OCI-LY7 (cell line): ENCODE measurements around the gene OR1Q1. TPM values are rescaled to one million over a fixed set of nuclear protein-coding genes. Genes with fewer than 3 reads are reported as not detected.

Source experiments
- BruUV-seq: library from RNA; stranded (reverse); fragments of 400-500 nt; replicated peaks from 2 replicates; lab custom pipeline; 2021; lab: Mats Ljungman, UMichigan
- CTCF ChIA-PET: fragments of 300-600 bp; sonication (Branson Sonifier 250); formaldehyde crosslinking; loops from one replicate; lab custom pipeline; 2022; ENCODE audit warnings: antibody characterized with exemption; ENCODE audit not compliant: unreplicated experiment; lab: Charles Lee
- POLR2A ChIA-PET: fragments of 300-600 bp; sonication (Branson Sonifier 250); formaldehyde crosslinking; loops from one replicate; lab custom pipeline; 2022; ENCODE audit warnings: antibody characterized with exemption; lab: Charles Lee
- DNase-seq: peaks from one replicate; pipeline ENCODE4 v3.0.0-alpha.2; 2015; ENCODE audit warnings: low spot score
- H2AFZ ChIP-seq: fragments of 200-600 bp; sonication (generic), shearing (Covaris generic); 2 replicates; pipeline ENCODE4 v1.6.1; 2014; ENCODE audit warnings: mild to moderate bottlenecking, antibody characterized with exemption, low read length, moderate library complexity
- H3K27ac ChIP-seq: fragments of 200-600 bp; sonication (generic); 2 replicates; pipeline ENCODE4 v1.5.1; 2014; ENCODE audit warnings: mixed run types, low read depth, mild to moderate bottlenecking, moderate library complexity, low read length, inconsistent platforms; ENCODE audit not compliant: poor library complexity, severe bottlenecking
- H3K36me3 ChIP-seq: fragments of 200-600 bp; sonication (generic); 2 replicates; pipeline ENCODE4 v1.6.1; 2014; ENCODE audit warnings: mild to moderate bottlenecking, antibody characterized with exemption, low read length, moderate library complexity, mixed read lengths; ENCODE audit not compliant: insufficient read depth
- H3K4me1 ChIP-seq: fragments of 200-600 bp; sonication (generic); 2 replicates; pipeline ENCODE4 v1.5.1; 2014; ENCODE audit warnings: mild to moderate bottlenecking, low read length; ENCODE audit not compliant: insufficient read depth, poor library complexity, severe bottlenecking
- H3K4me2 ChIP-seq: fragments of 200-600 bp; sonication (generic); 2 replicates; pipeline ENCODE4 v1.6.1; 2014; ENCODE audit warnings: mild to moderate bottlenecking, low read length
- H3K4me3 ChIP-seq: fragments of 200-600 bp; sonication (generic); 2 replicates; pipeline ENCODE4 v1.5.1; 2014; ENCODE audit warnings: mild to moderate bottlenecking, low read depth, low read length; ENCODE audit not compliant: poor library complexity, severe bottlenecking
- H3K79me2 ChIP-seq: fragments of 200-600 bp; sonication (generic); 2 replicates; pipeline ENCODE4 v1.6.1; 2016; ENCODE audit warnings: low read depth, mild to moderate bottlenecking, low read length, moderate library complexity, mixed read lengths; ENCODE audit not compliant: insufficient read depth
- H3K9me2 ChIP-seq: fragments of 200-600 bp; sonication (generic); 2 replicates; pipeline ENCODE4 v1.6.1; 2016; ENCODE audit warnings: mild to moderate bottlenecking, low read length, mixed read lengths; ENCODE audit not compliant: insufficient read depth
- H3K9me3 ChIP-seq: fragments of 200-600 bp; sonication (generic); 2 replicates; pipeline ENCODE4 v1.6.1; 2014; ENCODE audit warnings: mild to moderate bottlenecking, mixed run types, low read length, mixed read lengths
- H4K20me1 ChIP-seq: fragments of 200-600 bp; sonication (generic); 2 replicates; pipeline ENCODE4 v1.6.1; 2014; ENCODE audit warnings: mild to moderate bottlenecking, antibody characterized with exemption, low read length, moderate library complexity, mixed read lengths; ENCODE audit not compliant: insufficient read depth
- CTCF ChIP-seq: fragments of 200-600 bp; sonication (generic); conservative IDR thresholded peaks from 2 replicates; pipeline ENCODE4 v1.5.1; 2014; ENCODE audit warnings: mild to moderate bottlenecking, antibody characterized with exemption, low read length, moderate library complexity, mixed read lengths
- EZH2phosphoT487 ChIP-seq: fragments of 200-600 bp; sonication (generic); IDR thresholded peaks from 2 replicates; pipeline ENCODE4 v1.6.1; 2018; ENCODE audit warnings: low read depth, borderline replicate concordance, mild to moderate bottlenecking, mixed run types, antibody characterized with exemption, low read length, moderate library complexity, mixed read lengths
- intact Hi-C: fragments of 100-400 bp; cut with micrococcal nuclease; formaldehyde crosslinking; loops from one replicate; pipeline ENCODE4 v1.10.0; 2022; ENCODE audit not compliant: unreplicated experiment
- total RNA-seq, 2 experiments: library from RNA; depleted of rRNA in 1 of 2; stranded (reverse); fragments of >200 nt in 1 of 2; shearing (Covaris generic) in 1 of 2; gene quantifications; 2 replicates each; pipeline ENCODE4 v1.2.3, GENCODE V29; 2014 to 2022

Gene OR1Q1
- total RNA-seq, 2 experiments from 2014 or later: not detected

- TF ChIP-seq EZH2phosphoT487: no peak
- TF ChIP-seq CTCF: no peak
- intact Hi-C loops: no loop called here
- no peak overlapping the region for H3K4me3 ChIP-seq
- ChIA-PET CTCF (no interaction called here), POLR2A (no interaction called here)
- H3K4me2 ChIP-seq: no peak overlapping the region
- H3K9me2 ChIP-seq: no peaks in the 10 kb centered on the region
- no peaks in the 10 kb centered on the region for H3K4me1 ChIP-seq
- no peaks in the 10 kb centered on the region for H3K79me2 ChIP-seq
- DNase-seq: no peak
- H3K36me3 ChIP-seq: no peaks in the 10 kb centered on the region
- no peaks in the 10 kb centered on the region for H4K20me1 ChIP-seq
- no peak overlapping the region for H2AFZ ChIP-seq
- H3K27ac ChIP-seq: no peak overlapping the region
- H3K9me3 ChIP-seq: no peaks in the 10 kb centered on the region
- no TSS peak for BruUV-seq
Observed at GRCh38 chr9:122605691-122606090, 8.8 kb upstream of the OR1Q1 start.

GRCh38 chr9:122606587-122606986, 8.0 kb upstream of the OR1Q1 start:
- TF ChIP-seq CTCF (no peak), EZH2phosphoT487 (no peak)
- no peaks in the 10 kb centered on the region for H3K79me2 ChIP-seq
- H3K9me3 ChIP-seq: no peaks in the 10 kb centered on the region
- H3K36me3 ChIP-seq: no peaks in the 10 kb centered on the region
- no peaks in the 10 kb centered on the region for H4K20me1 ChIP-seq
- DNase-seq: no peak
- no peak overlapping the region for H2AFZ ChIP-seq
- H3K9me2 ChIP-seq: no peaks in the 10 kb centered on the region
- intact Hi-C loops: no loop called here
- CTCF ChIA-PET: interaction anchor here (0.5 kb wide), 1 partner anchor 349 kb away, joined by 3 read pairs; no protein-coding TSS in a partner anchor
- BruUV-seq: no TSS peak
- no peak overlapping the region for H3K4me2 ChIP-seq
- POLR2A ChIA-PET: no interaction called here
- H3K4me3 ChIP-seq: no peak overlapping the region
- no peaks in the 10 kb centered on the region for H3K4me1 ChIP-seq
- H3K27ac ChIP-seq: no peak overlapping the region

- Histone ChIP-seq H3K9me2 (no peaks in the 10 kb centered on the region), H2AFZ (no peak overlapping the region), H3K27ac (no peak overlapping the region), H3K4me3 (no peak overlapping the region), H3K79me2 (no peaks in the 10 kb centered on the region), H3K4me1 (no peaks in the 10 kb centered on the region), H3K9me3 (no peaks in the 10 kb centered on the region), H3K4me2 (no peak overlapping the region), H4K20me1 (no peaks in the 10 kb centered on the region), H3K36me3 (no peaks in the 10 kb centered on the region)
- BruUV-seq: no TSS peak
- TF ChIP-seq EZH2phosphoT487 (no peak), CTCF (no peak)
- intact Hi-C loops: no loop called here
- ChIA-PET POLR2A (no interaction called here), CTCF (no interaction called here)
- no peak for DNase-seq
Observed at GRCh38 chr9:122609804-122610203, 4.7 kb upstream of the OR1Q1 start.
